IMR-90 (cell line): ENCODE measurements around the gene COL25A1. TPM values are rescaled to one million over a fixed set of nuclear protein-coding genes. Genes with fewer than 3 reads are reported as not detected.

Source experiments
- ATAC-seq: fragments of 200-7000 bp; cut with Tn5 transposase; 2 replicates; pipeline ENCODE4 v1.9.1; 2020; ENCODE audit warnings: low read depth, mild to moderate bottlenecking, moderate library complexity
- BruUV-seq: library from RNA; stranded (reverse); fragments of 400-500 nt; replicated peaks from 2 replicates; lab custom pipeline; 2021; lab: Mats Ljungman, UMichigan
- CTCF ChIA-PET: fragments of 300-600 bp; formaldehyde crosslinking; extraction: SDS; loops from one replicate; lab custom pipeline; 2021; ENCODE audit warnings: antibody characterized with exemption; lab: Yijun Ruan, JAX
- POLR2A ChIA-PET: fragments of 300-600 bp; sonication (Branson Sonifier 250); formaldehyde crosslinking; loops from one replicate; lab custom pipeline; 2022; ENCODE audit warnings: antibody characterized with exemption; ENCODE audit not compliant: unreplicated experiment; lab: Charles Lee
- DNase-seq: peaks from one replicate; pipeline ENCODE4 v3.0.0; 2013
- H2AFZ ChIP-seq: replicated peaks from 2 replicates; pipeline ENCODE3; 2013; ENCODE audit warnings: low read length, mild to moderate bottlenecking; ENCODE audit not compliant: poor library complexity
- H2AK5ac ChIP-seq: 2 replicates; pipeline ENCODE4 v1.6.1; 2013; ENCODE audit warnings: low read depth, low read length, inconsistent platforms
- H2AK9ac ChIP-seq: replicated peaks from 2 replicates; pipeline ENCODE3; 2013; ENCODE audit warnings: mild to moderate bottlenecking, low read depth, low read length, moderate library complexity; ENCODE audit not compliant: poor library complexity
- H2BK120ac ChIP-seq: 2 replicates; pipeline ENCODE4 v1.6.1; 2013; ENCODE audit warnings: low read depth, low read length, inconsistent platforms
- H2BK15ac ChIP-seq: 3 replicates; pipeline ENCODE4 v1.6.1; 2013; ENCODE audit warnings: low read depth, low read length, inconsistent platforms
- H2BK20ac ChIP-seq: 2 replicates; pipeline ENCODE4 v1.6.1; 2013; ENCODE audit warnings: low read depth, mild to moderate bottlenecking, inconsistent platforms, low read length, moderate library complexity
- H2BK5ac ChIP-seq: 2 replicates; pipeline ENCODE4 v1.6.1; 2013; ENCODE audit warnings: mild to moderate bottlenecking, low read depth, low read length, inconsistent platforms; ENCODE audit not compliant: poor library complexity, severe bottlenecking
- H3K14ac ChIP-seq: replicated peaks from 2 replicates; pipeline ENCODE4 v1.6.1; 2013; ENCODE audit warnings: low read depth, low read length, inconsistent platforms
- H3K18ac ChIP-seq: 2 replicates; pipeline ENCODE4 v1.6.1; 2013; ENCODE audit warnings: low read depth, low read length, control low read depth
- H3K23ac ChIP-seq: 2 replicates; pipeline ENCODE4 v1.6.1; 2013; ENCODE audit warnings: low read depth, low read length, inconsistent platforms
- H3K27ac ChIP-seq: 2 replicates; pipeline ENCODE4 v1.5.1; 2013; ENCODE audit warnings: mild to moderate bottlenecking, control low read depth, low read length; ENCODE audit not compliant: insufficient read depth
- H3K27me3 ChIP-seq: 2 replicates; pipeline ENCODE4 v1.6.1; 2013; ENCODE audit warnings: low read length; ENCODE audit not compliant: control insufficient read depth, insufficient read depth
- H3K36me3 ChIP-seq: 2 replicates; pipeline ENCODE4 v1.6.1; 2013; ENCODE audit warnings: low read length, mixed read lengths; ENCODE audit not compliant: control insufficient read depth, insufficient read depth
- H3K4ac ChIP-seq: 2 replicates; pipeline ENCODE4 v1.6.1; 2013; ENCODE audit warnings: low read depth, low read length, inconsistent platforms
- H3K4me1 ChIP-seq: 2 replicates; pipeline ENCODE4 v1.6.1; 2013; ENCODE audit warnings: low read length, mixed read lengths; ENCODE audit not compliant: control insufficient read depth, insufficient read depth
- H3K4me2 ChIP-seq: 2 replicates; pipeline ENCODE4 v1.6.1; 2013; ENCODE audit warnings: low read depth, mild to moderate bottlenecking, control low read depth, low read length, moderate library complexity
- H3K4me3 ChIP-seq: 2 replicates; pipeline ENCODE4 v1.5.1; 2013; ENCODE audit warnings: low read depth, mild to moderate bottlenecking, control low read depth, low read length, moderate library complexity; ENCODE audit not compliant: insufficient read depth
- H3K56ac ChIP-seq: 2 replicates; pipeline ENCODE4 v1.6.1; 2013; ENCODE audit warnings: low read length, inconsistent platforms; ENCODE audit not compliant: insufficient read depth; ENCODE audit errors: extremely low read depth
- H3K79me1 ChIP-seq, 2 experiments: 2 replicates each; pipeline ENCODE4 v1.6.1; 2013; ENCODE audit warnings: low read length in 2 of 2, inconsistent platforms in 1 of 2, low read depth in 1 of 2
- H3K9ac ChIP-seq: 2 replicates; pipeline ENCODE4 v1.6.1; 2013; ENCODE audit warnings: low read depth, low read length, control low read depth
- H3K9me1 ChIP-seq: 2 replicates; pipeline ENCODE4 v1.6.1; 2013; ENCODE audit warnings: low read length, inconsistent platforms; ENCODE audit not compliant: insufficient read depth
- H3K9me3 ChIP-seq: 2 replicates; pipeline ENCODE4 v1.6.1; 2013; ENCODE audit warnings: low read length; ENCODE audit not compliant: control insufficient read depth, insufficient read depth
- H4K20me1 ChIP-seq: 2 replicates; pipeline ENCODE4 v1.6.1; 2013; ENCODE audit warnings: low read length, inconsistent platforms; ENCODE audit not compliant: insufficient read depth
- H4K5ac ChIP-seq: 2 replicates; pipeline ENCODE4 v1.6.1; 2013; ENCODE audit warnings: mild to moderate bottlenecking, low read depth, low read length, control low read depth
- H4K8ac ChIP-seq, 2 experiments: 2 replicates each; pipeline ENCODE4 v1.6.1; 2013; ENCODE audit warnings: low read depth in 2 of 2, low read length in 2 of 2, control low read depth in 1 of 2, inconsistent platforms in 1 of 2
- H4K91ac ChIP-seq: 2 replicates; pipeline ENCODE4 v1.6.1; 2013; ENCODE audit warnings: low read depth, low read length, inconsistent platforms; ENCODE audit not compliant: insufficient read depth
- BHLHE40 ChIP-seq: fragments of 150-350 bp; IDR thresholded peaks from 2 replicates; pipeline ENCODE4 v1.6.1; 2016; ENCODE audit warnings: mild to moderate bottlenecking, low read depth, low read length
- CEBPB ChIP-seq: IDR thresholded peaks from 2 replicates; pipeline ENCODE4 v1.6.1; 2012; ENCODE audit warnings: low read depth, low read length, improper control_type of control experiment
- CHD1 ChIP-seq: IDR thresholded peaks from 2 replicates; pipeline ENCODE4 v1.6.1; 2012; ENCODE audit warnings: low read depth, low read length, improper control_type of control experiment
- FOS ChIP-seq: fragments of 150-350 bp; IDR thresholded peaks from 2 replicates; pipeline ENCODE4 v1.6.1; 2016; ENCODE audit warnings: low read depth, low read length
- MAFK ChIP-seq: IDR thresholded peaks from 2 replicates; pipeline ENCODE4 v1.6.1; 2012; ENCODE audit warnings: low read depth, low read length, improper control_type of control experiment
- MAZ ChIP-seq: IDR thresholded peaks from 2 replicates; pipeline ENCODE4 v1.6.1; 2012; ENCODE audit warnings: low read depth, mild to moderate bottlenecking, low read length, improper control_type of control experiment, moderate library complexity, borderline replicate concordance
- MXI1 ChIP-seq: IDR thresholded peaks from 2 replicates; pipeline ENCODE4 v1.6.1; 2012; ENCODE audit warnings: low read depth, mild to moderate bottlenecking, low read length, moderate library complexity, borderline replicate concordance
- NFE2L2 ChIP-seq: fragments of 150-350 bp; IDR thresholded peaks from 2 replicates; pipeline ENCODE4 v1.6.1; 2016; ENCODE audit warnings: low read depth, mild to moderate bottlenecking, low read length
- POLR2A ChIP-seq: IDR thresholded peaks from 2 replicates; pipeline ENCODE4 v1.6.1; 2012; ENCODE audit warnings: mild to moderate bottlenecking, low read depth, low read length
- RAD21 ChIP-seq: IDR thresholded peaks from 2 replicates; pipeline ENCODE4 v1.6.1; 2012; ENCODE audit warnings: low read length, improper control_type of control experiment
- RCOR1 ChIP-seq: IDR thresholded peaks from 2 replicates; pipeline ENCODE4 v1.6.1; 2012; ENCODE audit warnings: mild to moderate bottlenecking, low read length, improper control_type of control experiment; ENCODE audit not compliant: insufficient replicate concordance
- RFX5 ChIP-seq: IDR thresholded peaks from 2 replicates; pipeline ENCODE4 v1.8.0; 2012; ENCODE audit warnings: low read depth, mild to moderate bottlenecking, low read length, moderate library complexity
- SMC3 ChIP-seq: fragments of 150-350 bp; IDR thresholded peaks from 2 replicates; pipeline ENCODE4 v1.6.1; 2016; ENCODE audit warnings: low read depth, mild to moderate bottlenecking, antibody characterized with exemption, low read length, moderate library complexity
- WGBS, 2 experiments: methylation state at CpG; one replicate each; pipeline versions ENCODE4 v1.1.5 to v1.1.7; 2013; ENCODE audit warnings: missing lambda C conversion rate in 2 of 2; ENCODE audit not compliant: insufficient read length in 1 of 2; ENCODE audit errors: extremely low coverage in 2 of 2; 5-methylcytosine and 5-hydroxymethylcytosine counted together
- dilution Hi-C: fragments of 300-500 bp; cut with HindIII; formaldehyde crosslinking; loops from one replicate; pipeline ENCODE4 v1.14.3; 2018; ENCODE audit warnings: low sequenced_read_pairs; ENCODE audit not compliant: unreplicated experiment
- in situ Hi-C: fragments of 300-500 bp; cut with MboI; formaldehyde crosslinking; loops from 3 replicates; pipeline ENCODE4 v1.14.3; 2019; ENCODE audit warnings: low sequenced_read_pairs, inconsistent platforms, mixed read lengths
- intact Hi-C: fragments of 100-400 bp; cut with micrococcal nuclease; formaldehyde crosslinking; loops from 2 replicates; pipeline ENCODE4 v1.10.0; 2022
- polyA plus RNA-seq, 3 experiments: library from polyadenylated mRNA; depleted of rRNA; stranded (reverse); fragments of >200 nt; gene quantifications; 2 replicates each; pipeline ENCODE4 v1.2.3, GENCODE V29; 2012; ENCODE audit warnings: low replicate concordance in 1 of 3
- total RNA-seq: library from RNA; depleted of rRNA; stranded (reverse); fragments of >200 nt; gene quantifications from 2 replicates; pipeline ENCODE4 v1.2.3, GENCODE V29; 2012
- TF ChIP-seq, protein P1 (sequence below): conservative IDR thresholded peaks from 2 replicates; pipeline ENCODE4 v1.5.1; 2012; ENCODE audit warnings: mild to moderate bottlenecking, low read depth, low read length, improper control_type of control experiment
- TF ChIP-seq, protein P2 (sequence below): fragments of 150-350 bp; IDR thresholded peaks from 2 replicates; pipeline ENCODE4 v1.6.1; 2017; ENCODE audit warnings: mild to moderate bottlenecking, antibody characterized with exemption, low read length, low read depth
- TF ChIP-seq, protein P3 (sequence below): fragments of 150-350 bp; IDR thresholded peaks from 2 replicates; pipeline ENCODE4 v1.6.1; 2016; ENCODE audit warnings: low read depth, mild to moderate bottlenecking, low read length, moderate library complexity, borderline replicate concordance

The COL25A1 gene
- total and polyA plus RNA-seq, 2 of the 4 experiments (the other 2 are of a cell fraction) = under 0.01 to 0.05 TPM

DNA sequence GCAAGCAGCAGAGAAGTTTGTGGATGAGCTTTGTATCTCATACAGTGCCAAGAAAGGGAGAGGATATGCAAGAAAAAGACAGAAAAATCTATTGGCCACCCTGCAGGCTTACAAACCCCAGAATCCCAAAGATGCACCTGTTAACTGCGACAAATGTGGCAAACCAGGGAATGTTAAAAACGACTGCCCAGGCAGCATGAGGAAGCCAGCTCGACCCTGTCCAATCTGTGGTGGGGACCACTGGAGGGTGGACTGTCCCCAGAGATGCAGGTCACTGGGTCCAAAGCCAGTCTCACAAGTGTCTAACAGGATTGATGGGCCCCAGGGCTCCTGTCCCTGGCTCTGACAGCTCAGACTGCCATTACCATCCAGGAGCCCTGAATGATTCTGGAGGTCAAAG is 12.9 kb upstream of the COL25A1 start:
- H3K14ac ChIP-seq = no peak overlapping the region
- no peak overlapping the region for H3K4me3 ChIP-seq
- no peaks in the 10 kb centered on the region for H4K20me1 ChIP-seq
- no peak overlapping the region for H3K56ac ChIP-seq
- no peak overlapping the region for H4K5ac ChIP-seq
- no peak overlapping the region for H2AK9ac ChIP-seq
- no peaks in the 10 kb centered on the region for H3K4me1 ChIP-seq
- H2BK120ac ChIP-seq = no peak overlapping the region
- no peak overlapping the region for H2AFZ ChIP-seq
- H3K18ac ChIP-seq = no peak overlapping the region
- 10% methylated on average over 2 of the region's 3 CpGs; no CpG with 5 or more reads in 1 of the 2 experiments for WGBS, 2 experiments
- no peaks in the 10 kb centered on the region for H3K27me3 ChIP-seq
- no peak overlapping the region for H3K4me2 ChIP-seq
- no peaks in the 10 kb centered on the region for H3K36me3 ChIP-seq
- BruUV-seq = no TSS peak
- TF ChIP-seq FOS = no peak
- no peak for TF ChIP-seq RFX5
- no peak for TF ChIP-seq MAFK
- TF ChIP-seq BHLHE40 = no peak
- TF ChIP-seq, protein P1, sequence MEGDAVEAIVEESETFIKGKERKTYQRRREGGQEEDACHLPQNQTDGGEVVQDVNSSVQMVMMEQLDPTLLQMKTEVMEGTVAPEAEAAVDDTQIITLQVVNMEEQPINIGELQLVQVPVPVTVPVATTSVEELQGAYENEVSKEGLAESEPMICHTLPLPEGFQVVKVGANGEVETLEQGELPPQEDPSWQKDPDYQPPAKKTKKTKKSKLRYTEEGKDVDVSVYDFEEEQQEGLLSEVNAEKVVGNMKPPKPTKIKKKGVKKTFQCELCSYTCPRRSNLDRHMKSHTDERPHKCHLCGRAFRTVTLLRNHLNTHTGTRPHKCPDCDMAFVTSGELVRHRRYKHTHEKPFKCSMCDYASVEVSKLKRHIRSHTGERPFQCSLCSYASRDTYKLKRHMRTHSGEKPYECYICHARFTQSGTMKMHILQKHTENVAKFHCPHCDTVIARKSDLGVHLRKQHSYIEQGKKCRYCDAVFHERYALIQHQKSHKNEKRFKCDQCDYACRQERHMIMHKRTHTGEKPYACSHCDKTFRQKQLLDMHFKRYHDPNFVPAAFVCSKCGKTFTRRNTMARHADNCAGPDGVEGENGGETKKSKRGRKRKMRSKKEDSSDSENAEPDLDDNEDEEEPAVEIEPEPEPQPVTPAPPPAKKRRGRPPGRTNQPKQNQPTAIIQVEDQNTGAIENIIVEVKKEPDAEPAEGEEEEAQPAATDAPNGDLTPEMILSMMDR = no peak
- no peak for TF ChIP-seq CHD1
- TF ChIP-seq, protein P2, sequence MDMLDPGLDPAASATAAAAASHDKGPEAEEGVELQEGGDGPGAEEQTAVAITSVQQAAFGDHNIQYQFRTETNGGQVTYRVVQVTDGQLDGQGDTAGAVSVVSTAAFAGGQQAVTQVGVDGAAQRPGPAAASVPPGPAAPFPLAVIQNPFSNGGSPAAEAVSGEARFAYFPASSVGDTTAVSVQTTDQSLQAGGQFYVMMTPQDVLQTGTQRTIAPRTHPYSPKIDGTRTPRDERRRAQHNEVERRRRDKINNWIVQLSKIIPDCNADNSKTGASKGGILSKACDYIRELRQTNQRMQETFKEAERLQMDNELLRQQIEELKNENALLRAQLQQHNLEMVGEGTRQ = no peak
- no peak for TF ChIP-seq SMC3
- TF ChIP-seq, protein P3, sequence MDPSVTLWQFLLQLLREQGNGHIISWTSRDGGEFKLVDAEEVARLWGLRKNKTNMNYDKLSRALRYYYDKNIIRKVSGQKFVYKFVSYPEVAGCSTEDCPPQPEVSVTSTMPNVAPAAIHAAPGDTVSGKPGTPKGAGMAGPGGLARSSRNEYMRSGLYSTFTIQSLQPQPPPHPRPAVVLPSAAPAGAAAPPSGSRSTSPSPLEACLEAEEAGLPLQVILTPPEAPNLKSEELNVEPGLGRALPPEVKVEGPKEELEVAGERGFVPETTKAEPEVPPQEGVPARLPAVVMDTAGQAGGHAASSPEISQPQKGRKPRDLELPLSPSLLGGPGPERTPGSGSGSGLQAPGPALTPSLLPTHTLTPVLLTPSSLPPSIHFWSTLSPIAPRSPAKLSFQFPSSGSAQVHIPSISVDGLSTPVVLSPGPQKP = no peak
- no peak for TF ChIP-seq MXI1
- no peak for TF ChIP-seq RAD21
- no peak for TF ChIP-seq MAZ
- no peak for TF ChIP-seq NFE2L2
- TF ChIP-seq POLR2A = no peak
- TF ChIP-seq CEBPB = no peak
- TF ChIP-seq RCOR1 = no peak
- no peaks in the 10 kb centered on the region for H3K79me1 ChIP-seq
- no peak overlapping the region for H4K8ac ChIP-seq
- H4K91ac ChIP-seq = no peak overlapping the region
- DNase-seq = no peak
- no peak overlapping the region for H3K9ac ChIP-seq
- H3K23ac ChIP-seq = no peak overlapping the region
- POLR2A ChIA-PET = no interaction called here
- in situ Hi-C loops = no loop called here
- H3K4ac ChIP-seq = no peak overlapping the region
- no peak overlapping the region for H3K27ac ChIP-seq
- H3K9me3 ChIP-seq = peaks cover 3% of the 10 kb centered on the region; the same call in 1 of the 2 replicates
- CTCF ChIA-PET = interaction anchor here (0.6 to 1.2 kb wide), 4 partner anchors 10 to 484 kb away, joined by 3 to 7 read pairs (median 4); no protein-coding TSS in a partner anchor
- no peak overlapping the region for H2BK20ac ChIP-seq
- no peak for ATAC-seq
- intact Hi-C loops = loop anchor here (1.0 kb wide), 1 partner anchor 481 kb away; no protein-coding TSS in a partner anchor
- H3K9me1 ChIP-seq = no peaks in the 10 kb centered on the region
- H2BK5ac ChIP-seq = no peak overlapping the region
- dilution Hi-C loops = no loop called here
- no peak overlapping the region for H2AK5ac ChIP-seq
- H2BK15ac ChIP-seq = no peak overlapping the region
